ENCODE measurements around the gene PRSS1.
"Not testable (repeated sequence)": the region's sequence is repeated elsewhere in the genome, so short reads cannot be mapped to it uniquely, and the experiment has no call there.

Gene PRSS1

GRCh38 chr7:142750321-142750938 lies 1.2 kb downstream of the PRSS1 start:
- no peak for DNase-seq

DNA sequence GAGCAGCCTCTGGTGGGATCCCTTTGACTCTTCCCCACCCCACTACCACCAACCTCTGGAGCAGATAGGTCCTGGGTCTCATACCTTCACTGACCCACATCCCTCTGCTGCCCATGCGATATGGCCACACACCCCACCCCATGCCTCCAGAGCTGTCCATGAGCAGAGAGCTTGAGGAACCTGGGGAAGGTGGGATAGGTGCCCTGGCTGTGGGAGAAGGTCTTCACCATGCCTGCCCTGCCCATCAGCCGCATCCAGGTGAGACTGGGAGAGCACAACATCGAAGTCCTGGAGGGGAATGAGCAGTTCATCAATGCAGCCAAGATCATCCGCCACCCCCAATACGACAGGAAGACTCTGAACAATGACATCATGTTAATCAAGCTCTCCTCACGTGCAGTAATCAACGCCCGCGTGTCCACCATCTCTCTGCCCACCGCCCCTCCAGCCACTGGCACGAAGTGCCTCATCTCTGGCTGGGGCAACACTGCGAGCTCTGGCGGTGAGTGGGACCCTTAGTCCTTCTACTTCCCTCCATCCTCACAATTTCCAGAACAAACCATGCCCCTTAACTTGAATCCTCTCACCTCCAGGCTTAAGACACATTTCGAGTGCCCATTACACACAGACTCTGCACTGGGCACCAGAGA lies 2.4 kb downstream of the PRSS1 start:
- not testable (repeated sequence) for DNase-seq

GRCh38 chr7:142752376-142753225 lies 3.3 kb downstream of the PRSS1 start:
- DNase-seq: no peak

DNA sequence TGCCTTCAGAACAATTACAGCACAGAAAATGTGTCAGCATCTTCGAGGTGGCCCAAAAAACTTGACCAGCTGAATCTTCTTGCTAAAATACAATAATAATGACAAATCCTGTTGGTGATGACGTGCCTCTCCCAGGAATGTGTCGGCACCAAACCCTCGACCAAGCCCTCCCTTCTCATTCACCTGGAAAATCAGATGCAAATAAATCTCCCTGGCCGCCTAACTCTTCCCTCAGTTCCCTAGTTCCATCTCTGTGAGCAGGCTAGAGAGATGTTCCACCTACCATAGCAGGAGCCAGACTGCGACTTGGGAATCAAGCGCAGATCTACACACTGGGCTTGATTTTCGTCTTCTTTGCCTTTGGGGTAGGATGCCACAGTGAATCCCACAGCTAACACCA lies 4.1 kb downstream of the PRSS1 start:
- DNase-seq: no peak

GRCh38 chr7:142753925-142754491 lies 4.7 kb downstream of the PRSS1 start:
- DNase-seq: not testable (repeated sequence)

DNA sequence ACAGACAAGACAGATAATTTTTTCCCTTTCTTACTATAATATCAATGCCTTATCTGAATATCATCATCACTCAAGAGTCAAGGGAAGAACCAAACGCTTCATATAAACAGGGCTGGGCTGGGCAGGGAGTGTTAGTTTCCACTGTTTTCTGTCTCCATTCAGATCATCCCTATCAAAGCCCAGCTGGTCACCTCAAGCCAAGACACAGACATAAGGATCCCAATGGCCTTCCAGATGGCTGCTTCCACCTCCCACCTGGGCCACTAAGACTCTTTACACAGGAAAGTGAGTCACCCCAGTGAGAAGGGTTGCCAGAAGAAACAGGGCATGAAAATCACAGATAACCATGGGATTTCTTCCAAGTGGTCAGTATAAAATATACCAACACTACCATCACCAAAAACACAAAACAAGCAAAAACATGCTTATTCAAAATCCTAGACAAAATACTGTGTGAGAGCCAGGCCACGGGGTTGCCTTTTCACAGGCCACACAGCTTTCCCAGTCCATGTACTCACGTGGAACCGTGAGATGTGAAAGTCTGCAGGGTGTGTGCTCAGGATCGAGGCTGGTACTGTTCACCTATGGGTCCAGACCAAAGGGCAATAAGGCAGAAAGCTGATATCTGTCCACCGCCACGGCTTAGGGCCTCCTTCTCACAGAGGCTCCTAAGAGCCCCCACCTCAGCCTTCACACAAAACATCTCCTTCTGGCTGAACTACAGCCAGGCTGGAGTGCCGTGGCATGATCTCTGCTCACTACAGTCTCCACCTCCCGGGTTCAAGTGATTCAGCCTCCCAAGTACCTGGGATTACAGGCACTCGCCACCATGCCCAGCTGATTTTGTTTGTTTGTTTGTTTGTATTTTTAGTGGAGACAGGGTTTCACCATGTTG lies 5.7 kb downstream of the PRSS1 start:
- no peak for DNase-seq

- DNase-seq: not testable (repeated sequence)
These were observed 9.0 kb downstream of the PRSS1 start for GRCh38 chr7:142758312-142758711.

GRCh38 chr7:142759433-142759832 lies 10.2 kb downstream of the PRSS1 start:
- DNase-seq: no peak

DNA sequence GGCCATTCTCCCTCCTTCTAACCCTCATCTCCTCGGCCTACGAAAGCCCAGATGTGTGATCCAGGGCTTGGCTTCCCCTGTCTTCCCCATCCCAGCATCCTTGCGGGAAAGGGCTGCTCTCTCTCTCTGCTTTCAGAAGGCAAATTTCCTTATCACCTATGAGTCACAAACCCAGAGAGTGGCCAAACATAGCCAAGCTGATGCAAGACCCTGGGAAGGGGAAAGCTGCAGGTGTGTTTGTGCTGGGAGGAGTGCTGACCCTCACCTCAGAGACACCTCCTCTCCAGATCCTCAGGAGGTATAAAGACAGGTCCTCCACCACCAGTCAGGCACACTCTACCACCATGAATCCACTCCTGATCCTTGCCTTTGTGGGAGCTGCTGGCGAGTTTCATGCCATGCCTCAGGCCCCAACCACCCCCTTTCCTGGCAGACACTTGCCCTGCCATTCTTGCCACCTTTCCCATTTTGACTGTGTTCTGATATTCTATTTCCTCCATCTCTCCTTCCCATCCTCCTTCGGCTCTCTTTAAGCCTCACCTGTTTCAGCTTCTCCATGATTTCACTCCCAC lies 10.9 kb downstream of the PRSS1 start:
- no peak for DNase-seq

- DNase-seq: not testable (repeated sequence)
These were observed 12.3 kb downstream of the PRSS1 start for GRCh38 chr7:142761606-142762005.

DNA sequence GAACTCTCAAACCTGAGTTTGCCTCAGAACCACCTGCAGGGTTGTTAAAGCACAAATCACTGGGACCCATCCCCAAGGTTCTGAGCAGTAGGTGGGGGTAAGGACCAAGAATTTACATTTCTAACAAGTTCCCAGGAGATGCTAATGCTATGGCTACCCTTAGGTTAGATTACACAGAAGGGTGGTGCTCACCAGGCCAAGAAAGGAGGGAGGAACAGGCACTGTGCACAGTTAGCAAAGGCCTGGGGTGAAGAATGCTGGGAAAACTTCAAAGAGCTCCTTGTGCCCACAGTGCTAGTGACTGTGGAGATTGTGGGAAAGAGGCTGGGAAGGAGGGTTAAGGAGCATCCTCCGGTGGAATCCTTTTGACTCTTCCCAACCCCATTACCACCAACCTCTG lies 12.8 kb downstream of the PRSS1 start:
- DNase-seq: no peak

- DNase-seq: no peak
These were observed 18.2 kb downstream of the PRSS1 start for GRCh38 chr7:142767451-142767850.

DNA sequence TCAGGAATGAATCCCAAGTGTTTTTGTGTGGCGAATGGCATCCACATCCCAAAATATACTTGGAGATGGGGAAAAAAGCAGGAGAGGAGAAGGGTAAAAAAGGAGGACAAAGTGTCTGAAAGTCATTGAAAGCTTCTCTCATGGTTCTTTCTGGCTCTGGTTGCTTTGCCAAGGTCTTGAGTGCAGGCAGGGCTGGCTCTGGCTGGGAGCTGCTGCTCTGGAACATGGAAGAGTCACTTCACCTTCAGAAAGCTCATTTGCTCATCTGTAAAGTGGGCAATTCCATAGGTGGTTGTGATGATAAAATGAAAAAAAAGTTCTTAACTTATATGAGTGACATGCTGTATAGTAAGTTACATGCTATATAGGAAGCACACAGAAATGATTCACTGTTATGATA lies 18.6 kb downstream of the PRSS1 start:
- DNase-seq: no peak

GRCh38 chr7:142768885-142769284 lies 19.6 kb downstream of the PRSS1 start:
- not testable (repeated sequence) for DNase-seq

DNA sequence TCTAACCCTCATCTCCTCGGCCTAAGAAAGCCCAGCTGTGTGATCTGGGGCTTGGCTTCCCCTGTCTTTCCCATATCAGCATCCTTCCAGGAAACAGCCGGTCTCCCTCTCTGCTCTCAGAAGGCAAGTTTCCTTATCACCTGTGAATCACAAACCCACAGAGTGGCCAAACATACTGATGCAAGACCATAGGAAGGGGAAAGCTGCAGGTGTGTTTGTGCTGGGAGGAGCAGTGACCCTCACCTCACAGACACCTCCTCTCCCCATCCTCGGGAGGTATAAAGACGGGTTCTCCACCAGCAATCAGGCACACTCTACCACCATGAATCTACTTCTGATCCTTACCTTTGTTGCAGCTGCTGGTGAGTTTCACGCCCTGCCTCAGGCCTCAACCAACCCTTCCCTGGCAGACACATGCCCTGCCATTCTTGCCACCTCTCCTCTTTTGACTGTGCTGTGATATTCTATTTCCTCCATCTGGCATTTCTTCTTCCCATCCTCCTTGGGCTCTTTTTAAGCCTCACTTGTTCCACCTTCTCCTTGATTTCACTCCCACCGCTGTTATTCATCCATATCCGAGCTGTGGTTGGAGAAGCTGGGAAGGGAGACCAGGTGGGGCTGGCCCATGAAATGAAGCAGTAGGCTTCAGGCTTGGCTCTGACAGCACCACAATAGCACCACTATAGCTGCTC lies 21.5 kb downstream of the PRSS1 start, which contains the start of gene PRSS2:
PRSS2 (plus strand) TSS at position 310 of the 692 bp plus-strand sequence; CDS start at position 323, 13 bp downstream.
- no peak for DNase-seq

DNA sequence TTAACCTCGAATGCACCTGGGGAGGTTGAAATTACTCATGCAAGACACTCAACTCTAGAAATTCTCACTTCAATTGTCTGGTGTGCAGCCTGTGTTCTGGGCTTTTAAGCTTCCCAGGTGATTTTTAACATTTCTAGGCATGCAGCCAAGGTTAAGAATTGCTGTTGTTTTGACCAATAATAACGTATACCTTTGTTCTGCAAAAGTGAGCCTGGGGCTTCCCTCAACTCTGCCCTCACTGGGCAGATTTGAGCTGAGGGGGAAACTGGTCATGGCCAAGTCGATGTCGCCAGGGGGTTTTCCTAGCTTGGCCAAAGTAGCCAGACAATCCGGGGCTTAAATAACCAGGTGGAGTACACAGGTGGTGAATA lies 22.1 kb downstream of the PRSS1 start:
- DNase-seq: no peak

GRCh38 chr7:142772051-142772450 lies 22.8 kb downstream of the PRSS1 start:
- no peak for DNase-seq

DNA sequence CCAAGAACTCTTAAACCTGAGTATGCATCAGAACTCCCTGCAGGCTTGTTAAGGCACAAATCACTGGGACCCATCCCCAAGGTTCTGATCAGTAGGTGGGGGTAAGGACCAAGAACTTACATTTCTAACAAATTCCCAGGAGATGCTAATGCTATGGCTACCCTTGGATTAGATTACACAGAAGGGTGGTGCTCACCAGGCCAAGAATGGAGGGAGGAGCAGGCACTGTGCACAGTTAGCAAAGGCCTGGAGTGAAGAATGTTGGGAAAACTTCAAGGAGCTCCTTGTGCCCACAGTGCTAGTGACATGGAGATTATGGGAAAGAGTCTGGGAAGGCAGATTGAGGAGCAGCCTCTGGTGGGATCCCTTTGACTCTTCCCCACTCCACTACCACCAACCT lies 23.4 kb downstream of the PRSS1 start:
- no peak for DNase-seq

- DNase-seq: no peak
These were observed 24.0 kb downstream of the PRSS1 start for GRCh38 chr7:142773230-142773629.

- DNase-seq: no peak
These were observed 24.9 kb downstream of the PRSS1 start for GRCh38 chr7:142773937-142774744.

DNA sequence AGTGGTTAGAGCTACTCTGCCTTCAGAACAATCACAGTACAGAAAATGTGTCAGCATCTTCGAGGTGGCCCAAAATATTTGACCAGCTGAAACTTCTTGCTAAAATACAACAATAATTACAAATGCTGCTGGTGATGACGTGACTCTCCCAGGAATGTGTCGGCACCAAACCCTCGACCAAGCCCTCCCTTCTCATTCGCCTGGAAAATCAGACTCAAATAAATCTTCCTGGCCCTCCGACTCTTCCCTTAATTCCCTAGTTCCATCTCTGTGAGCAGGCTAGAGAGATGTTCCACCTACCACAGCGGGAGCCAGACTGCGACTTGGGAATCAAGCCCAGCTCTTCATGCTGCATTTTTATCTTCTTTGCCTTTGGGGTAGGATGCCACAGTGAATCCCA lies 25.6 kb downstream of the PRSS1 start:
- no peak for DNase-seq

All from NCI-H1048 (cell line).